Measurements from ENCODE around the gene ECI1. TPM values are rescaled to one million over a fixed set of nuclear protein-coding genes. Genes with fewer than 3 reads are reported as not detected.

Gene ECI1
- total RNA-seq, 2 experiments from 2014 or later, result 36.0 to 41.1 TPM

- CTCF ChIA-PET, result interaction anchor here (0.9 kb wide), 1 partner anchor 14 kb away, joined by 3 read pairs; no protein-coding TSS in a partner anchor
These were observed 40.7 kb downstream of the ECI1 start, which contains the start of gene BRICD5 for GRCh38 chr16:2210386-2211365. BRICD5 (minus strand) TSS chr16:2210863; CDS start chr16:2210833, 30 bp downstream.

GRCh38 chr16:2210009-2210332 lies 41.4 kb downstream of the ECI1 start:
- H3K36me3 Mint-ChIP-seq (ENCODE audit: low read depth), result peaks cover 34% of the 10 kb centered on the region
- ChIA-PET CTCF (no interaction called here), POLR2A (no interaction called here)
- H3K27me3 Mint-ChIP-seq (ENCODE audit: low read depth), result no peaks in the 10 kb centered on the region
- ATAC-seq (no peak), DNase-seq (no peak)
- H3K9me3 Mint-ChIP-seq (ENCODE audit: insufficient read depth), result no peaks in the 10 kb centered on the region
- no peak overlapping the region for H3K27ac Mint-ChIP-seq
- H3K4me1 Mint-ChIP-seq (ENCODE audit: low read depth), result peaks cover 37% of the 10 kb centered on the region
- H3K4me3 Mint-ChIP-seq, result no peak overlapping the region

More at GRCh38 chr16:2210386-2211365, 40.7 kb downstream of the ECI1 start, which contains the start of gene BRICD5:
- Mint-ChIP-seq H3K4me3 (no peak within 1 kb of the TSS), H3K27me3 (ENCODE audit: low read depth) (no peaks in the 10 kb centered on the region), H3K27ac (peak within 1 kb of the TSS; percentile 46), H3K36me3 (ENCODE audit: low read depth) (peaks cover 34% of the 10 kb centered on the region), H3K4me1 (ENCODE audit: low read depth) (peaks cover 38% of the 10 kb centered on the region), H3K9me3 (ENCODE audit: insufficient read depth) (no peaks in the 10 kb centered on the region)
- ATAC-seq (no peak), DNase-seq (no peak)
- POLR2A ChIA-PET, result no interaction called here

- H3K36me3 Mint-ChIP-seq (ENCODE audit: low read depth), result peaks cover 34% of the 10 kb centered on the region
- POLR2A ChIA-PET, result interaction anchor here (1.0 kb wide), 1 partner anchor 55 kb away, joined by 3 read pairs; no protein-coding TSS in a partner anchor
These were observed 42.0 kb downstream of the ECI1 start for GRCh38 chr16:2209258-2210008.

GRCh38 chr16:2208772-2209171 lies 42.6 kb downstream of the ECI1 start:
- H3K9me3 Mint-ChIP-seq (ENCODE audit: insufficient read depth), result no peaks in the 10 kb centered on the region
- peaks cover 44% of the 10 kb centered on the region for H3K4me1 Mint-ChIP-seq (ENCODE audit: low read depth)
- ChIA-PET CTCF (no interaction called here), POLR2A (interaction anchor here (1.0 to 1.5 kb wide), 2 partner anchors 54 to 306 kb away, joined by 3 read pairs; no protein-coding TSS in a partner anchor)
- peaks cover 34% of the 10 kb centered on the region for H3K36me3 Mint-ChIP-seq (ENCODE audit: low read depth)
- H3K27ac Mint-ChIP-seq, result no peak overlapping the region
- ATAC-seq (no peak), DNase-seq (no peak)
- H3K4me3 Mint-ChIP-seq, result no peak overlapping the region
- H3K27me3 Mint-ChIP-seq (ENCODE audit: low read depth), result no peaks in the 10 kb centered on the region

More at GRCh38 chr16:2209258-2210008, 42.0 kb downstream of the ECI1 start:
- H3K4me1 Mint-ChIP-seq (ENCODE audit: low read depth), result peaks cover 42% of the 10 kb centered on the region
- H3K27me3 Mint-ChIP-seq (ENCODE audit: low read depth), result no peaks in the 10 kb centered on the region
- DNase-seq (no peak), ATAC-seq (no peak)
- H3K9me3 Mint-ChIP-seq (ENCODE audit: insufficient read depth), result no peaks in the 10 kb centered on the region
- no peak overlapping the region for H3K27ac Mint-ChIP-seq
- CTCF ChIA-PET, result no interaction called here
- no peak overlapping the region for H3K4me3 Mint-ChIP-seq

GRCh38 chr16:2208308-2208707 lies 43.1 kb downstream of the ECI1 start:
- ATAC-seq (no peak), DNase-seq (no peak)
- Mint-ChIP-seq H3K4me3 (no peak overlapping the region), H3K4me1 (ENCODE audit: low read depth) (peaks cover 41% of the 10 kb centered on the region), H3K36me3 (ENCODE audit: low read depth) (peaks cover 31% of the 10 kb centered on the region), H3K27ac (no peak overlapping the region), H3K9me3 (ENCODE audit: insufficient read depth) (no peaks in the 10 kb centered on the region), H3K27me3 (ENCODE audit: low read depth) (no peaks in the 10 kb centered on the region)
- ChIA-PET CTCF (no interaction called here), POLR2A (interaction anchor here (1.5 kb wide), 1 partner anchor 306 kb away, joined by 3 read pairs; no protein-coding TSS in a partner anchor)

- POLR2A ChIA-PET, result interaction anchor here (1.5 kb wide), 1 partner anchor 307 kb away, joined by 3 read pairs; no protein-coding TSS in a partner anchor
- no peak for ATAC-seq
- H3K4me3 Mint-ChIP-seq, result peak overlapping the region; percentile 86
These were observed 43.5 kb downstream of the ECI1 start for GRCh38 chr16:2207872-2208271.

GRCh38 chr16:2206780-2207433 lies 44.5 kb downstream of the ECI1 start:
- POLR2A ChIA-PET, result interaction anchor here (0.5 to 2.0 kb wide), 4 partner anchors 52 to 307 kb away, joined by 3 to 9 read pairs (median 3); partner anchors contain the start of gene TRAF7
- DNase-seq (no peak), ATAC-seq (no peak)
- peak overlapping the region; percentile 86 for H3K4me3 Mint-ChIP-seq
- H3K4me1 Mint-ChIP-seq (ENCODE audit: low read depth), result peaks cover 30% of the 10 kb centered on the region
- H3K27ac Mint-ChIP-seq, result peak overlapping the region; percentile 84
- CTCF ChIA-PET, result interaction anchor here (1.4 to 2.1 kb wide), 2 partner anchors 8 to 51 kb away, joined by 3 to 6 read pairs; partner anchors contain the start of genes PGP and TRAF7
- H3K36me3 Mint-ChIP-seq (ENCODE audit: low read depth), result peaks cover 21% of the 10 kb centered on the region
- H3K9me3 Mint-ChIP-seq (ENCODE audit: insufficient read depth), result no peaks in the 10 kb centered on the region
- peaks cover 5% of the 10 kb centered on the region for H3K27me3 Mint-ChIP-seq (ENCODE audit: low read depth)

More at GRCh38 chr16:2207872-2208271, 43.5 kb downstream of the ECI1 start:
- Mint-ChIP-seq H3K9me3 (ENCODE audit: insufficient read depth) (no peaks in the 10 kb centered on the region), H3K4me1 (ENCODE audit: low read depth) (peaks cover 37% of the 10 kb centered on the region), H3K27me3 (ENCODE audit: low read depth) (no peaks in the 10 kb centered on the region), H3K27ac (peak overlapping the region; percentile 26), H3K36me3 (ENCODE audit: low read depth) (peaks cover 28% of the 10 kb centered on the region)
- CTCF ChIA-PET, result no interaction called here
- no peak for DNase-seq

GRCh38 chr16:2206420-2206779 lies 45.0 kb downstream of the ECI1 start:
- ATAC-seq, result no peak
- peak overlapping the region; percentile 86 for H3K4me3 Mint-ChIP-seq
- H3K9me3 Mint-ChIP-seq (ENCODE audit: insufficient read depth), result no peaks in the 10 kb centered on the region

GRCh38 chr16:2205967-2206313 lies 45.4 kb downstream of the ECI1 start:
- H3K4me3 Mint-ChIP-seq, result peak overlapping the region; percentile 86
- H3K9me3 Mint-ChIP-seq (ENCODE audit: insufficient read depth), result no peaks in the 10 kb centered on the region
- ChIA-PET POLR2A (interaction anchor here (0.5 to 2.0 kb wide), 6 partner anchors 8 to 262 kb away, joined by 3 to 9 read pairs (median 4); partner anchors contain the start of genes ECI1, PGP, RPS2 and TRAF7), CTCF (interaction anchor here (1.1 to 2.1 kb wide), 3 partner anchors 9 to 51 kb away, joined by 3 to 6 read pairs (median 5); partner anchors contain the start of genes ECI1, PGP and TRAF7)
- peaks cover 5% of the 10 kb centered on the region for H3K27me3 Mint-ChIP-seq (ENCODE audit: low read depth)
- H3K4me1 Mint-ChIP-seq (ENCODE audit: low read depth), result peaks cover 24% of the 10 kb centered on the region
- no peak for DNase-seq
- peak; percentile 12 for ATAC-seq
- peaks cover 18% of the 10 kb centered on the region for H3K36me3 Mint-ChIP-seq (ENCODE audit: low read depth)
- H3K27ac Mint-ChIP-seq, result peak overlapping the region; percentile 84

More at GRCh38 chr16:2206420-2206779, 45.0 kb downstream of the ECI1 start:
- H3K27ac Mint-ChIP-seq, result peak overlapping the region; percentile 84
- peaks cover 25% of the 10 kb centered on the region for H3K4me1 Mint-ChIP-seq (ENCODE audit: low read depth)
- H3K27me3 Mint-ChIP-seq (ENCODE audit: low read depth), result peaks cover 5% of the 10 kb centered on the region
- ChIA-PET POLR2A (interaction anchor here (0.5 to 2.0 kb wide), 3 partner anchors 52 to 262 kb away, joined by 3 to 9 read pairs (median 3); partner anchors contain the start of gene TRAF7), CTCF (interaction anchor here (1.4 to 2.1 kb wide), 2 partner anchors 8 to 51 kb away, joined by 3 to 6 read pairs; partner anchors contain the start of genes PGP and TRAF7)
- peaks cover 18% of the 10 kb centered on the region for H3K36me3 Mint-ChIP-seq (ENCODE audit: low read depth)
- DNase-seq, result no peak

- ChIA-PET POLR2A (interaction anchor here (0.7 to 2.0 kb wide), 5 partner anchors 9 to 240 kb away, joined by 3 to 9 read pairs (median 4); partner anchors contain the start of genes ECI1, PGP, RPS2 and TRAF7), CTCF (interaction anchor here (1.1 to 2.1 kb wide), 3 partner anchors 9 to 50 kb away, joined by 3 to 6 read pairs (median 5); partner anchors contain the start of genes ECI1, PGP and TRAF7)
- DNase-seq, result peak; percentile 90
- Mint-ChIP-seq H3K4me3 (peak within 1 kb of the TSS; percentile 86), H3K4me1 (ENCODE audit: low read depth) (peaks cover 24% of the 10 kb centered on the region), H3K36me3 (ENCODE audit: low read depth) (peaks cover 17% of the 10 kb centered on the region), H3K9me3 (ENCODE audit: insufficient read depth) (no peaks in the 10 kb centered on the region), H3K27me3 (ENCODE audit: low read depth) (peaks cover 9% of the 10 kb centered on the region), H3K27ac (peak within 1 kb of the TSS; percentile 85)
- peak; percentile 79 for ATAC-seq
These were observed 46.1 kb downstream of the ECI1 start, which contains the start of gene MLST8 for GRCh38 chr16:2205104-2205966. MLST8 (plus strand) TSS chr16:2205454; CDS start chr16:2206086, 632 bp downstream.
